ENCODE measurements around the gene USP49.

USP49 gene

DNA sequence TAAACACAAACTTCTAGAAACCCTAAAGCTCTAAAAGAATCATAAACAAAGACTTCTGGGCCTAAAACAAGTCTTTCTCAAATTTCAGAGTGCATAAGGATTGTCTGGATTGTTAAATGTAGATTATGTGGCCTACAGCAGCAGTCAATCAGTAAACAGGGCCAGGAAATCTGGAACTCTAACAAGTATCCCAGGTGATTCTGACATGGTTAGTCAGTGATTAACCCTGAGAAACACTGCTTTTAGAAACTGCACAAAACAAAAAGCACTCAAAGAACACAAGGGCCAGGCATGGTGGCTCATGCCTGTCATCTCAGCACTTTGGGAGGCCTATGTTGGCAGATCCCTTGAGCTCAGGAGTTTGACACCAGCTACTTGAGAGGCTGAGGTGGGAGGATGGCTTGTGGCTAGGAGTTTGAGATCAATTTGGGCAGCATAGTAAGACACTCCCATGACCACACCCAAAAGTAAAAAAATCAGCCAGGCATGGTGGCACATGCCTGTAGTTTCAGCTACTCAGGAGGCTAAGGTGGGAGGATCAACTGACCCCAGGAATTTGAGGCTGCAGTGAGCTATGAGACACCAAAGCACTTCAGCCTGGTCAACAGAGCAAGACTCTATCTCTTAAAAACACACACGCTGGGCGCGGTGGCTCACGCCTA is 19.8 kb upstream of the USP49 start:
- Mint-ChIP-seq H3K9me3 (no peaks in the 10 kb centered on the region), H3K4me1 (ENCODE audit: low read depth in 2 of 2) (peaks cover 5 to 17% of the 10 kb centered on the region in 2 donors), H3K36me3 (ENCODE audit: insufficient read depth) (peaks cover 27% of the 10 kb centered on the region), H3K4me3 (no peak overlapping the region), H3K27ac (no peak overlapping the region), H3K27me3 (no peaks in the 10 kb centered on the region)
- no peak for DNase-seq
- no peak for ATAC-seq (replicated peaks)

DNA sequence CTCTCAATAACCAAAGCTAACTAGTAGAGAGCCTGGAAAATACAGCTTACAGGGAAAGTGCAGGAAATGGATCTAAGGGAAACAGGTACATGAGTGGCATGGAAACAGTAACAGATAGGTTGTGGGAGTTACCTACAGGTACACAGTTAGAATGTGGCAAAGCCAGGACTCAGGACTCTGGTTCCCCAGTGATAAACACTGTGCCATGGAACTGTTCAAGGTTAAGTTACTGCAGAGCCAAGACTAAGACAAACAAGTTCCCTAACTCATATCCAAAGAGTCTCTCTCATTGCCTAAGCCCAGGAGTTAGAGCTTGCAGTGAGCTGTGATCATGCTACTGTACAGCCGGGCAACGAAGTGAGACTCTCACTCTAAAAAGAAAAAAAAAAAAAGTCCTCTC is 19.2 kb upstream of the USP49 start:
- ATAC-seq (replicated peaks), result no peak
- no peak overlapping the region for H3K4me3 Mint-ChIP-seq
- peaks cover 3 to 20% of the 10 kb centered on the region in 2 donors for H3K4me1 Mint-ChIP-seq (ENCODE audit: low read depth in 2 of 2)
- H3K9me3 Mint-ChIP-seq, result no peaks in the 10 kb centered on the region
- DNase-seq, result no peak
- H3K27me3 Mint-ChIP-seq, result no peaks in the 10 kb centered on the region
- no peak overlapping the region for H3K27ac Mint-ChIP-seq
- peaks cover 29% of the 10 kb centered on the region for H3K36me3 Mint-ChIP-seq (ENCODE audit: insufficient read depth)

- H3K9me3 Mint-ChIP-seq, result no peaks in the 10 kb centered on the region
- H3K4me1 Mint-ChIP-seq (ENCODE audit: low read depth in 2 of 2), result peaks cover 0 to 21% of the 10 kb centered on the region in 2 donors
- H3K36me3 Mint-ChIP-seq (ENCODE audit: insufficient read depth), result peaks cover 23% of the 10 kb centered on the region
- no peaks in the 10 kb centered on the region for H3K27me3 Mint-ChIP-seq
- DNase-seq (no peak), ATAC-seq (replicated peaks) (no peak)
- H3K27ac Mint-ChIP-seq, result peak overlapping the region; percentile 49 to 57
- H3K4me3 Mint-ChIP-seq, result peak overlapping the region; percentile 8 to 38
Observed at GRCh38 chr6:41909727-41910126, 14.6 kb upstream of the USP49 start.

- Mint-ChIP-seq H3K27me3 (no peaks in the 10 kb centered on the region), H3K9me3 (no peaks in the 10 kb centered on the region), H3K4me1 (ENCODE audit: low read depth in 2 of 2) (peaks cover 9 to 16% of the 10 kb centered on the region in 2 donors), H3K4me3 (no peak overlapping the region), H3K36me3 (ENCODE audit: insufficient read depth) (peaks cover 4% of the 10 kb centered on the region), H3K27ac (peak overlapping the region in 1 of 2 donors; percentile 17)
- DNase-seq, result peak; percentile 44 to 54 (median 52)
- ATAC-seq (replicated peaks), result peak; percentile 72
Observed at GRCh38 chr6:41901882-41902519, 6.8 kb upstream of the USP49 start.

- H3K4me3 Mint-ChIP-seq, result no peak overlapping the region
- H3K36me3 Mint-ChIP-seq (ENCODE audit: insufficient read depth), result no peaks in the 10 kb centered on the region
- no peaks in the 10 kb centered on the region for H3K27me3 Mint-ChIP-seq
- H3K9me3 Mint-ChIP-seq, result no peaks in the 10 kb centered on the region
- H3K4me1 Mint-ChIP-seq (ENCODE audit: low read depth in 2 of 2), result peaks cover 14 to 17% of the 10 kb centered on the region in 2 donors
- ATAC-seq (replicated peaks) (no peak), DNase-seq (no peak)
- no peak overlapping the region for H3K27ac Mint-ChIP-seq
Observed at GRCh38 chr6:41900861-41901260, 5.7 kb upstream of the USP49 start.

DNA sequence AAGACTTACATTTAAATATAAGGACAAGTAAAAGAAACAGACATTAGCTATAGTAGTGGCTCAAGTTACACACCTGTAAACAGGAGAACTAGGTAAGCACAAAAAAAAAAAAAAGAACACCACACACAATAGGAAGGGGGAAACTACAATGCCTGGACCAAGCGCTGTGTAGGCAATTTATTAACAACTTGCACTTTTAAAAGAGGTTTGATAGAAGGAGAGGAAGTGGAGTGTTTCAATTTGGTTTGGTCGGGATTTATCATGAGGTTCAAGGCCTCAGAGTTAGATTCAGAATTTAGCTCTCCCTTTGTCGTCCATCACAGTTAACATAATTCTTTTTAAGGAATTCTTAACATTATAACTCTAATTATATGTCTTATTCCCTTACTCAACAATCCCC is 1.1 kb upstream of the USP49 start:
- H3K4me3 Mint-ChIP-seq, result no peak overlapping the region
- H3K4me1 Mint-ChIP-seq (ENCODE audit: low read depth in 2 of 2), result peaks cover 9% of the 10 kb centered on the region in 2 donors
- H3K36me3 Mint-ChIP-seq (ENCODE audit: insufficient read depth), result peaks cover 7% of the 10 kb centered on the region
- H3K27ac Mint-ChIP-seq, result no peak overlapping the region
- no peak for ATAC-seq (replicated peaks)
- DNase-seq, result no peak
- H3K27me3 Mint-ChIP-seq, result no peaks in the 10 kb centered on the region
- H3K9me3 Mint-ChIP-seq, result no peaks in the 10 kb centered on the region

DNA sequence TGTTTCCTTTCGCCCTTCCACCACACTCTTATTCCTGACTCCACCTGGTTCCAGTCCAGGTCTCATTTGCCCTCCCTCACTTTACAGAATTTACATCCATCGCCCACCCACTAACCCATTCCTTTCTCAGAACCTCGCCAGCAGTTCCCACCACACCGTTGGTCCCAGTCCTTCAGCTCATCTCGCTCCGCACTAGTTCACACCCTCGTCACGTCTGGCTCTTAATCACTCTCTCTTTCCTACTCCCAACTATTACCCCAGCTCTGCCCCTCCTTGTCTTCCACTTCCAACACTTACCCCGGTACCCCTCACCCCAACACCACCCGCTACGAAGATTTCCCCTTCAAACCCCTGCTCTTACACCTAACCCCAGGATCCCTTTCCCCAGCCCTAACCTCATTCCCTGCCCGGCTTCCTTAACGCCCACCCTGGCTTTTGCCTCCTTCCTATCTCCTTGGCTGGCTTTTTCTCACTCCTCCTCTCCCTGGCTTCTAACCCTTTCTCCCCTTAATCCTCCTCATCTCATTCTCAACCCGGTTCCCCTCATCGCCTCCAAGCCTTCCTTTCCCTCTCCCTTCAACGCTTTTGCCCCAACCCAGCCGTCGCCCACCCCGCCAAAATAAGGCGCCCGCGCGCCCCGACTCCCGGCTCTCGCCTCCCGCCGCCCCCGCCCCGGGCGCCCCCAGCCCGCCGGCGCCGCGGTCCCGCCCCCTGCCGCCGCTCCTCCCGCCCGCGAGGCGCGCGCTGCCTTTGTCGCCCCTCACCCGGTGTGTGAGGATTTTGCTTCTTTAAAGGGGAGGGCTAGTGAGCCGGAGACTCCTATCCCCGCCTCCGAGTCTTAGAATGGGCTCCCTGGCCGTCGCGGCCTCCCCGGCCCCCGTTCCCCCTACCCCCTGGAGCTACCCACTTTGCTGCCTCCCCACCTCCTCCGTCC is 542 bp downstream of the USP49 start:
- ATAC-seq (replicated peaks) (peak; percentile 38), DNase-seq (no peak)
- Mint-ChIP-seq H3K27me3 (no peaks in the 10 kb centered on the region), H3K4me1 (ENCODE audit: low read depth in 2 of 2) (peaks cover 9% of the 10 kb centered on the region in 2 donors), H3K36me3 (ENCODE audit: insufficient read depth) (peaks cover 7% of the 10 kb centered on the region), H3K27ac (no peak overlapping the region), H3K9me3 (no peaks in the 10 kb centered on the region), H3K4me3 (no peak overlapping the region)

- H3K27ac Mint-ChIP-seq, result no peak overlapping the region
- DNase-seq, result no peak
- H3K27me3 Mint-ChIP-seq, result no peaks in the 10 kb centered on the region
- H3K4me3 Mint-ChIP-seq, result no peak overlapping the region
- peaks cover 9% of the 10 kb centered on the region in 2 donors for H3K4me1 Mint-ChIP-seq (ENCODE audit: low read depth in 2 of 2)
- no peak for ATAC-seq (replicated peaks)
- no peaks in the 10 kb centered on the region for H3K9me3 Mint-ChIP-seq
- peaks cover 7% of the 10 kb centered on the region for H3K36me3 Mint-ChIP-seq (ENCODE audit: insufficient read depth)
Observed at GRCh38 chr6:41892921-41893564, 2.1 kb downstream of the USP49 start.

- no peaks in the 10 kb centered on the region for H3K4me1 Mint-ChIP-seq (ENCODE audit: low read depth in 2 of 2)
- H3K9me3 Mint-ChIP-seq, result no peaks in the 10 kb centered on the region
- ATAC-seq (replicated peaks), result no peak
- DNase-seq, result no peak
- H3K27ac Mint-ChIP-seq, result no peak overlapping the region
- H3K27me3 Mint-ChIP-seq, result no peaks in the 10 kb centered on the region
- no peaks in the 10 kb centered on the region for H3K36me3 Mint-ChIP-seq (ENCODE audit: insufficient read depth)
- no peak overlapping the region for H3K4me3 Mint-ChIP-seq
Observed at GRCh38 chr6:41887331-41887751, 7.8 kb downstream of the USP49 start.

DNA sequence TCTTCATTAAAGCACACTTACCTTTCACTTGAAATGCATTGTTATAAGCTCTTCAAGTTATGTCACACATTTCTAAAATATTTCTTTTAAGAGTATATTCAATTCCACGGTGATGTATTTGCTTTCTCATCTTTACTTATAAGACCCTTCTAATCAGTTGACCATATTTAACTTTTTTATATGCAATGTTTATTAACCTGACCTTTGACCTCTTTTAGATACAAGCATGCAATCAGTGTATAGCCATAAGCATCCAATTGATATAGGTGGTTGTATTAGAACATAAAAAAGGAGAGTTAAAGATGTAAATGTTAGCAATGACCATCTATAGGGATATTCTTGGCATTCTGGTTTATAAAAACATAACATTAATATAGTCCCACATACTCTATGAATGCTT is 9.2 kb downstream of the USP49 start:
- no peaks in the 10 kb centered on the region for H3K36me3 Mint-ChIP-seq (ENCODE audit: insufficient read depth)
- ATAC-seq (replicated peaks), result no peak
- no peaks in the 10 kb centered on the region for H3K9me3 Mint-ChIP-seq
- no peak for DNase-seq
- H3K4me1 Mint-ChIP-seq (ENCODE audit: low read depth in 2 of 2), result no peaks in the 10 kb centered on the region
- H3K4me3 Mint-ChIP-seq, result no peak overlapping the region
- no peak overlapping the region for H3K27ac Mint-ChIP-seq
- H3K27me3 Mint-ChIP-seq, result no peaks in the 10 kb centered on the region

GRCh38 chr6:41884957-41885356 is 10.2 kb downstream of the USP49 start:
- Mint-ChIP-seq H3K9me3 (no peaks in the 10 kb centered on the region), H3K27me3 (no peaks in the 10 kb centered on the region), H3K27ac (no peak overlapping the region), H3K36me3 (ENCODE audit: insufficient read depth) (no peaks in the 10 kb centered on the region), H3K4me1 (ENCODE audit: low read depth in 2 of 2) (no peaks in the 10 kb centered on the region), H3K4me3 (no peak overlapping the region)
- DNase-seq, result no peak
- ATAC-seq (replicated peaks), result no peak

DNA sequence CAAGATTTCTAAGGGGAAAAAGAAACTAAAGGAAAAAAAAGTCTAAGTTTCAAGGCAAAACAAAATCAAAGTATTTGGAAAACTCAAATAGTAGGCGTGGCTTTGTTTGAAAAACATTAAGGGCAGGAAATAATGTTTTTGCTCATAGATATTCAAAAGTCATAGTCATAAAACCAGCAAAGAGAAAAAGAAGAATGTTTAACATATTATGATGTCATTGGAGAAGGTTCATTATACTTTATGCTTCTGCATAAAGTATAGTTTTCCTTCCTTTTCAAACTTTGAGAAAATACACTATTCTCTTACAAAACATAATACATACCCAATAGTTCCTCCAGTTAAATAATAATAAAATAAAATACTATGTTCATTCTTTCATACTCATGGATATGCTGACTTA is 13.7 kb downstream of the USP49 start:
- ATAC-seq (replicated peaks), result no peak
- Mint-ChIP-seq H3K27ac (no peak overlapping the region), H3K27me3 (no peaks in the 10 kb centered on the region), H3K36me3 (ENCODE audit: insufficient read depth) (no peaks in the 10 kb centered on the region), H3K4me3 (no peak overlapping the region), H3K4me1 (ENCODE audit: low read depth in 2 of 2) (no peaks in the 10 kb centered on the region), H3K9me3 (no peaks in the 10 kb centered on the region)
- no peak for DNase-seq

DNA sequence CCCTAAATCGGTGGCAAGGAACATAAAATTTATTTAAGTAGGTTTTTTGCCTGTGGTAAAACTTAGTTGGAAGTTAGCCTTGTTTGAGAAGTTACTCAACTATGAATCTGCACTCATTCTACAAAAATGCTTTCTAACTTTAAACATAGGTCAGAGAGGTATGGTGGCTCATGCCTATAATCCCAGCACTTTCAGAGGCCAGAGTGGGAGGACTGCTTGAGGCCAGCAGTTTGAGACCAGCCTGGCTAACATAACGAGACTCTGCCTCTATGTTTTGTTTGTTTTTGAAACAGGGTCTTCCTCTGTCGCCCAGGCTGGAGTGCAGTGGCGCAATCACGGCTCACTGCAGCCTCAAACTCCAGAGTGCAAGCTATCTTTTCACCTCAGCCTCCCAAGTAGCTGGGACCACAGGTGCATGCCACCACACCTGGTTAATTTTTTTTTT is 16.2 kb downstream of the USP49 start:
- Mint-ChIP-seq H3K27me3 (no peaks in the 10 kb centered on the region), H3K36me3 (ENCODE audit: insufficient read depth) (no peaks in the 10 kb centered on the region), H3K27ac (no peak overlapping the region), H3K4me3 (no peak overlapping the region), H3K4me1 (ENCODE audit: low read depth in 2 of 2) (no peaks in the 10 kb centered on the region), H3K9me3 (no peaks in the 10 kb centered on the region)
- DNase-seq (no peak), ATAC-seq (replicated peaks) (no peak)

All from effector memory CD8-positive, alpha-beta T cell (primary cell).